GM10266 (cell line): Measurements from ENCODE around the gene SLC16A11.
A peak's percentile ranks its signal among the peaks of the same experiment; 100 is the strongest.

ENCODE experiments used
- DNase-seq: peaks from one replicate; pipeline ENCODE4 v3.0.0; 2012; ENCODE audit errors: extremely low spot score
- TF ChIP-seq, protein P1 (sequence below): IDR thresholded peaks from 2 replicates; pipeline ENCODE4 v1.5.1; 2012; ENCODE audit warnings: mild to moderate bottlenecking, low read depth; ENCODE audit not compliant: control insufficient read depth, insufficient read depth; ENCODE audit errors: missing control alignments

Gene SLC16A11

DNA sequence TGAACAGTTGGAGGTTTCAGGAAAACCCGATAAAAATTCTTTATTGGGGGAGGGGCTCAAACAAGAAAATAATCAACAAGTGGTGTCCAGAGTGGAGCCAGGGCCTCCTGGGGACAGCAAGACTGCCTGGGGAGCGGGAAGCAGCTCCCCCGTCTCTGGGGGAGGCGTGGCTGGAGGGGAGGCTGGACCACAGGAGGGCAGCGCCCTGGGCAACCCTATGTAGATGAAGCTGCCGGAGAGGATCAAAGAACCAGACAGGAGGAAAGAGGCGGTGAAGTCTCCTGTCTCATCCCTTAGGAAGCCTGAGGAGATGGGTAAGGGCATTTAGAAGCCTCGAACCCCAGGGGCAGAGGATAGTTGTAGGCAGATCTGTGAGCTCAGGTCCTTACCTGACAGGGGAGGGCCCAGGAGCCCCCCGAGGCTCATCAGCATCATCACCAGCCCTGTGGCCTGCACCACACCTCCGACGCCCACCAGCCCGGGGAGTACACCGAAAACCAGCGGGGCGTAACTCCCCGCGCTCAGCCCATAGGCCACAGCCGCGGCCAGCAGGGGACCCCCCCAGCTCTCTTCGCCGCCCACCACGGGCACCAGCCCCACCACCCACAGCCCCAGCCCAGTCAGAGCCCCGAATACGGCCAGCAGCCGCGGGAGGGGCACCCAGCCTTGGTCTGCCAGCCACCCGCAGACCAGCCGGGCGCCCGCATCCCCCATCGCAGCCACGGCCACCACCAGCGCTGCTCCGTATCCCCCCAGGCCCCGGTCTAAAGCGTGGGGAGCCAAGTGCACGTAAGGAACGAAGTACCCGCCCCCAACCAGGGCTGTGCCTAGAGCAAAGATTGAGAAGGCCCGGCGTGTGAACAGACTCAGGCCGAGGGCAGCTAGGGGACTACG is 2.0 kb downstream of the SLC16A11 start:
- DNase-seq, result peak; percentile 53
- TF ChIP-seq, protein P1, sequence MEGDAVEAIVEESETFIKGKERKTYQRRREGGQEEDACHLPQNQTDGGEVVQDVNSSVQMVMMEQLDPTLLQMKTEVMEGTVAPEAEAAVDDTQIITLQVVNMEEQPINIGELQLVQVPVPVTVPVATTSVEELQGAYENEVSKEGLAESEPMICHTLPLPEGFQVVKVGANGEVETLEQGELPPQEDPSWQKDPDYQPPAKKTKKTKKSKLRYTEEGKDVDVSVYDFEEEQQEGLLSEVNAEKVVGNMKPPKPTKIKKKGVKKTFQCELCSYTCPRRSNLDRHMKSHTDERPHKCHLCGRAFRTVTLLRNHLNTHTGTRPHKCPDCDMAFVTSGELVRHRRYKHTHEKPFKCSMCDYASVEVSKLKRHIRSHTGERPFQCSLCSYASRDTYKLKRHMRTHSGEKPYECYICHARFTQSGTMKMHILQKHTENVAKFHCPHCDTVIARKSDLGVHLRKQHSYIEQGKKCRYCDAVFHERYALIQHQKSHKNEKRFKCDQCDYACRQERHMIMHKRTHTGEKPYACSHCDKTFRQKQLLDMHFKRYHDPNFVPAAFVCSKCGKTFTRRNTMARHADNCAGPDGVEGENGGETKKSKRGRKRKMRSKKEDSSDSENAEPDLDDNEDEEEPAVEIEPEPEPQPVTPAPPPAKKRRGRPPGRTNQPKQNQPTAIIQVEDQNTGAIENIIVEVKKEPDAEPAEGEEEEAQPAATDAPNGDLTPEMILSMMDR, result no peak

DNA sequence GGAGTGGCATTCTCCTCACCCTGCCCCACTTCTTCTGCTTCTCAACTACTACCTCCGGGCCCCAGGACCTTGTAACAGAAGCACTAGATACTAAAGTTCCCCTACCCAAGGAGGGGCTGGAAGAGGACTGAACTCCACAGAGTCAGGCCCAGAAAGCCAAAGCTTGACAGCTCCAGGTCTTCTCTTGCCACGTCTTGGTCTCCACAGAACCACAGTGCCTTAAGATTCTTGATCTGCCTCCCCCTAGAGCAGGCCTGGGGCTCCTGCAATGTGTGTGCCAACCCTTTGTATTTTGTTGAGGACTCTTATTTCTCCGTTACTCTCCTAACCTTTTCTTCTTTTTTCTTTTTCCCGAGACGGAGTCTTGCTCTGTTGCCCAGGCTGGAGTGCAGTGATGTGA is 4.1 kb downstream of the SLC16A11 start:
- DNase-seq, result no peak
- TF ChIP-seq, protein P1, result no peak

DNA sequence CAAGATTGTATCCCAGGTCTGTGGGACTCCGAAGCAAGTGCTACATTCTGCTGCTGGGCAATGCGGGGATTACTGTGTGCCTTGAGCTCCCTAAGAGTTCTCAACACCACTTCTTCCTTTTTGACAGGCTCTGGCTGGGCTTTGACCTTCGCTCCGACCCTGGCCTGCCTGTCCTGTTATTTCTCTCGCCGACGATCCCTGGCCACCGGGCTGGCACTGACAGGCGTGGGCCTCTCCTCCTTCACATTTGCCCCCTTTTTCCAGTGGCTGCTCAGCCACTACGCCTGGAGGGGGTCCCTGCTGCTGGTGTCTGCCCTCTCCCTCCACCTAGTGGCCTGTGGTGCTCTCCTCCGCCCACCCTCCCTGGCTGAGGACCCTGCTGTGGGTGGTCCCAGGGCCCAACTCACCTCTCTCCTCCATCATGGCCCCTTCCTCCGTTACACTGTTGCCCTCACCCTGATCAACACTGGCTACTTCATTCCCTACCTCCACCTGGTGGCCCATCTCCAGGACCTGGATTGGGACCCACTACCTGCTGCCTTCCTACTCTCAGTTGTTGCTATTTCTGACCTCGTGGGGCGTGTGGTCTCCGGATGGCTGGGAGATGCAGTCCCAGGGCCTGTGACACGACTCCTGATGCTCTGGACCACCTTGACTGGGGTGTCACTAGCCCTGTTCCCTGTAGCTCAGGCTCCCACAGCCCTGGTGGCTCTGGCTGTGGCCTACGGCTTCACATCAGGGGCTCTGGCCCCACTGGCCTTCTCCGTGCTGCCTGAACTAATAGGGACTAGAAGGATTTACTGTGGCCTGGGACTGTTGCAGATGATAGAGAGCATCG is 5.6 kb downstream of the SLC16A11 start:
- TF ChIP-seq, protein P1, result no peak
- no peak for DNase-seq

DNA sequence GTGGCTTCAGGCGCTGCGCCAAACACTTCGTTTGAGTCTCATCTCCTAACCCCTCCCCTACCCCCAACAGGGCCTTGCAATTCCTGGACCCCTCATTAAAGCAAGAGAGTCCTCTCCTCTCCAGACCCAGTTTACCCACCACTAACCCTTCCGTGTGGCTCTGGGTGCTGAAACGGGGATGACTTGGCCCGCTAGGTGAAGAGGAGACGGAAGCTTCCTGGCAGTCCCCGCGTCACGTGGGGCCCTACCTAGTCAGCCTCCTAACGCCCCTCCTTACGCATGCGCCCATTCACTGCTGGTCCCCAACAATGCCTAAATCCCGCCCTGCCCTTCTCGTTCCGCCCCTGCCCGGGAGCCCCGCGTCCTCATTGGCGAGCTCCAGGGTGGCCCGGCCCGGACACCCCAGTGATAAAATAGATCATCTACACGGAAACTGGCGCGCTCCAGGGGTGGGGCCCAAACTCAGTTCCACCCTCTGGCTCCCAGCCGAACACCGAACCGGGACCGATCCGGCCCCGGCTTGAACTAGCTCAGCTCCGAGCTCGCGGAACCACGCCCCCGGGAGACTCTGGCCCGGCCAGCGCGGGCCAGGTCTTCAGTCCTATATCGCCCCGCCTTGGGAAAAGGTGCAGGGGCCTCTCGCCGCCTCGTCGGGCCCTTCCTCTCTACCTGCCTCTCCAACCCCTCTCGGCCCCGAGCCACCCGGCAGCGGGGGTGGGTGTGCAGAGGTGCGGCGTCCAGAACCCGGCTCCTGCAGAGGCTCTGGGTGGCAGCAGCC is 8.1 kb downstream of the SLC16A11 start, which contains the start of gene SLC16A13:
SLC16A13 (plus strand) TSS at position 425 of the 778 bp plus-strand sequence. CDS start 368 bp downstream, outside the sequence.
- peak; percentile 98 for DNase-seq
- TF ChIP-seq, protein P1, result no peak

DNA sequence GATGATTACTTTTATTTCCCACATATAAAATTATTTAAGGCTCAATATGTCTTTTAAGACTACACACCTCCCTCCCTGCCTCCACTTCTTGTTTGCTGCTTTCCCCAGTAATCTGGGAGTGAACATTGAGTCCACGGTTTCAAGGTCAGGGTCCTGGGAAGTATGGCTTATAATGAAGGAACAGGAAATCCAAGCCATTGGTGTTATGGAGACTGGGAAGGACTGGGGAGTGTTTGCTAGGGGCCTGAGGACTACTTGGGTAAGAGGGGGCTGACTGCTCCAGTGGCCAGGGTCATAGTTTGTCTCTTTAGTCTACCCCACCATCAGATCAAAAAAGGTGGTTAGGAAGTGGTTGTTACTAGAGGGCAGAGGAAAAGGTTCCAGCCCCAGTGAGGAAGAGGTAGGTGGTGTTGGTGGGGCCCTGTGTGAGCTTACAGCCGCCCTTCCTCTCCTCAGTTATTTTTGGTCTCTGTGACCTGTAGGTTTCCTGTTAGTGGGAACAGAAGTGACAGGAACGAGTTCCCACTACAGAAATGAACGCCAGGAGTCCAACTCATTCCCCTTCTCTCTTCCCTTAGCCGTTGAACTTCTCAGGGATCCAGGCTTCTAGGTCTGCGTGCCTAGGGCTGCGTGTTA is 8.8 kb downstream of the SLC16A11 start:
- DNase-seq, result no peak
- TF ChIP-seq, protein P1, result no peak

DNA sequence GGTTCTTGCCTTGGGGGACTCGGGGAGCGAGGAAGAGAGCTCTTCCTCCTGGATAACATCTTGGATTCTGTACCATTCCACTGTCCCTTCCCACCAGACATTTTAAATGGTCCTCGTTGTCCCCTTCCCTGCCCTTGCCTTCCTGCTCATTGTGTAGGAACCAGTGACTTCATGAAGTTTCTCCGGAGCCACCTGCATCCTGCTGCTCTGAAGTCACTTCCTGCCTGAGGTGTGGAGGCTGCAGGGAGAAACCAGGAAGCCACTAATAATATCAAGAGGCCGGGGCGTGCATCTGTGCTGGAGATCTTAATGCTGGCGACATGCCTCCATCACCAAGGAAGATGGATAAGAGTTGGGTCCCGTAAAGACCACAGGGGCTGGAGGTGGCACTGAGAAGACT is 14.2 kb downstream of the SLC16A11 start:
- peak; percentile 45 for DNase-seq
- TF ChIP-seq, protein P1, result no peak
